PFSK-1 (cell line): Measurements from ENCODE around the gene FREM3.

ENCODE experiments used
- FOXP2 ChIP-seq: optimal IDR thresholded peaks from 2 replicates; pipeline ENCODE3; 2011; ENCODE audit warnings: borderline replicate concordance, control low read depth, inconsistent platforms; ENCODE audit not compliant: insufficient read depth; ENCODE audit errors: extremely low read length, extremely low read depth
- POLR2AphosphoS5 ChIP-seq: IDR thresholded peaks from 2 replicates; pipeline ENCODE4 v1.6.1; 2012; ENCODE audit warnings: low read depth, mild to moderate bottlenecking, control low read depth, low read length, moderate library complexity
- SIN3A ChIP-seq: IDR thresholded peaks from 2 replicates; pipeline ENCODE4 v1.6.1; 2012; ENCODE audit warnings: mild to moderate bottlenecking, low read length, moderate library complexity, borderline replicate concordance; ENCODE audit not compliant: insufficient read depth
- TAF1 ChIP-seq: IDR thresholded peaks from 2 replicates; pipeline ENCODE4 v1.6.1; 2012; ENCODE audit warnings: low read length, control low read depth, borderline replicate concordance; ENCODE audit not compliant: insufficient read depth
- TF ChIP-seq, protein P1 (sequence below), 2 experiments: IDR thresholded peaks; 2 replicates each; pipeline versions ENCODE4 v1.6.1 to v1.8.0; 2011 to 2012; ENCODE audit warnings: low read depth in 2 of 2, low read length in 2 of 2, control low read depth in 1 of 2, inconsistent platforms in 1 of 2, mild to moderate bottlenecking in 1 of 2, moderate library complexity in 1 of 2; ENCODE audit not compliant: insufficient read depth in 1 of 2

The FREM3 gene

GRCh38 chr4:143559757-143560147, 140.7 kb downstream of the FREM3 start:
- no peak for TF ChIP-seq FOXP2
- no peak for TF ChIP-seq POLR2AphosphoS5

- TF ChIP-seq TAF1 (no peak), FOXP2 (no peak), SIN3A (no peak), POLR2AphosphoS5 (no peak)
- TF ChIP-seq, protein P1, sequence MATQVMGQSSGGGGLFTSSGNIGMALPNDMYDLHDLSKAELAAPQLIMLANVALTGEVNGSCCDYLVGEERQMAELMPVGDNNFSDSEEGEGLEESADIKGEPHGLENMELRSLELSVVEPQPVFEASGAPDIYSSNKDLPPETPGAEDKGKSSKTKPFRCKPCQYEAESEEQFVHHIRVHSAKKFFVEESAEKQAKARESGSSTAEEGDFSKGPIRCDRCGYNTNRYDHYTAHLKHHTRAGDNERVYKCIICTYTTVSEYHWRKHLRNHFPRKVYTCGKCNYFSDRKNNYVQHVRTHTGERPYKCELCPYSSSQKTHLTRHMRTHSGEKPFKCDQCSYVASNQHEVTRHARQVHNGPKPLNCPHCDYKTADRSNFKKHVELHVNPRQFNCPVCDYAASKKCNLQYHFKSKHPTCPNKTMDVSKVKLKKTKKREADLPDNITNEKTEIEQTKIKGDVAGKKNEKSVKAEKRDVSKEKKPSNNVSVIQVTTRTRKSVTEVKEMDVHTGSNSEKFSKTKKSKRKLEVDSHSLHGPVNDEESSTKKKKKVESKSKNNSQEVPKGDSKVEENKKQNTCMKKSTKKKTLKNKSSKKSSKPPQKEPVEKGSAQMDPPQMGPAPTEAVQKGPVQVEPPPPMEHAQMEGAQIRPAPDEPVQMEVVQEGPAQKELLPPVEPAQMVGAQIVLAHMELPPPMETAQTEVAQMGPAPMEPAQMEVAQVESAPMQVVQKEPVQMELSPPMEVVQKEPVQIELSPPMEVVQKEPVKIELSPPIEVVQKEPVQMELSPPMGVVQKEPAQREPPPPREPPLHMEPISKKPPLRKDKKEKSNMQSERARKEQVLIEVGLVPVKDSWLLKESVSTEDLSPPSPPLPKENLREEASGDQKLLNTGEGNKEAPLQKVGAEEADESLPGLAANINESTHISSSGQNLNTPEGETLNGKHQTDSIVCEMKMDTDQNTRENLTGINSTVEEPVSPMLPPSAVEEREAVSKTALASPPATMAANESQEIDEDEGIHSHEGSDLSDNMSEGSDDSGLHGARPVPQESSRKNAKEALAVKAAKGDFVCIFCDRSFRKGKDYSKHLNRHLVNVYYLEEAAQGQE (IDR thresholded peaks at IDR 0.05; ENCODE audit: insufficient read depth in 1 of 2, low read depth in 2 of 2, low read length in 2 of 2): no peak
Observed at GRCh38 chr4:143558823-143559756, 141.4 kb downstream of the FREM3 start.

DNA sequence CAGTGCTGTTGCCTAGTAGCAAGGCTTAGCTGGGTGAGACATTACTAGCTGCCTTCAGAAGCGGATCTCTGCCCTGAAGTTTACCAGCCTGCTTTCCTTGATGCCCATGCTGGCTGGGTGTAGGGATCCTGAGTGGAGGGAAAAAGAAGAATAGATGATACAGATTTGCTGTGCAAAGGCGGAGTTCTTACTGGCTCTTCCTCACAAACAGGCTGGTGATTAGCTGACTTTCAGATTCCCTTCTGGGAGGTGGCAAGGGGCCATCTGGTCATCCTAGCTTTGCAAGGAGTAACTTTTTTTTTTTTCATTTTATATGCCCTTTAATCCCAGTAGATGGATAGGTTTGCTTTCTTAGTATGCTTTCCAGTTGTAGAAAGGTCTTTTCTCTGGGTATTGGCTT, 142.2 kb downstream of the FREM3 start:
- TF ChIP-seq FOXP2 (no peak), SIN3A (no peak), POLR2AphosphoS5 (no peak), TAF1 (no peak)
- TF ChIP-seq, protein P1 (IDR thresholded peaks at IDR 0.05; ENCODE audit: insufficient read depth in 1 of 2, low read depth in 2 of 2, low read length in 2 of 2): no peak

- TF ChIP-seq TAF1 (no peak), FOXP2 (no peak), SIN3A (no peak)
- TF ChIP-seq, protein P1 (IDR thresholded peaks at IDR 0.05; ENCODE audit: insufficient read depth in 1 of 2, low read depth in 2 of 2, low read length in 2 of 2): no peak
Observed at GRCh38 chr4:143555676-143556075, 144.8 kb downstream of the FREM3 start.

DNA sequence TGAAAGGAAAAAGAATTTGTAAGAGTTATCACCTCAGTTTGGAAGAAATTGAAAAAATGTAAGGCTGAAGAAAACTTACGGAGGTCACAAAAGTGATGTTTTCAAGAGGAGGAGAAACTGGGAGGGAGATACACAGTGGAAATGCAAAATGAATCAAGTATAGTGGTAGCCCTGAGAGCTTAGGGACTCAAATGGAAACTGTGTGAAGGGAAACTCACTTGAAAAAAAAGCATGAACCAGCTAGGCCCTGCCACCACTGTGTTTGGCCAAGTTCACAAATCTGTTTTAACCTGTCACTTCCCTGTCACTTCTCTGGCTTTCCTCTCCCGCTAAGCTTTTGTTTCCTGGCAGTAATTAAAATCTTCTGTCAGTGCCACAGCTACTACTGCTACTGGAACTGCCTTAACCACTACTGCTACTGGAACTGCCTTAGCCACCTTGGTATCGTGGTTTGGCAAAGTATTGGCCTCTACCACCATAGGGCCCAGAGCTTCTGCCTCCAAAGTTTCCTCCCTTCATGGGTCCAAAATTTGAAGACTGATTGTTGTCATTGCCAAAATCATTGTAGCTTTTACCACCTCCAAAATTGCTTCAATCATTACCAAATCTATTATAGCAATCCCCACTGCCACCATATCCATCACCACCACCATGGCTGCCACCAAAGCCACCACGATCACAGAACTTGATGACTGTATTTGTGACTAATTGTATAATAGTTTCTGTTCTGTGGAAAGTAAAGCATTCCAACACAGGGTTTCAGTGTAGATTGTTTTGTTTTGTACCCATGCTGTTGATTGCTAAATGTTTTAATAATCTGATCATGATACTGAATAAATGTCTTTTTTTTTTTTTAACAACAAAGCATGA, 145.5 kb downstream of the FREM3 start:
- TF ChIP-seq POLR2AphosphoS5 (no peak), SIN3A (no peak), TAF1 (no peak), FOXP2 (no peak)
- TF ChIP-seq, protein P1 (IDR thresholded peaks at IDR 0.05; ENCODE audit: insufficient read depth in 1 of 2, low read depth in 2 of 2, low read length in 2 of 2): no peak
